GM13976 (cell line): ENCODE results near the gene EPB42.
"Not testable (repeated sequence)": the region's sequence is repeated elsewhere in the genome, so short reads cannot be mapped to it uniquely, and the experiment has no call there.

Experiments used
- DNase-seq: peaks from one replicate; pipeline ENCODE4 v3.0.0; 2012; ENCODE audit warnings: low spot score
- in situ Hi-C: fragments of 300-500 bp; cut with MboI; formaldehyde crosslinking; loops from one replicate; pipeline ENCODE4 v1.12.0; 2022; ENCODE audit warnings: low sequenced_read_pairs, mixed read lengths, inconsistent platforms; ENCODE audit not compliant: unreplicated experiment
- TF ChIP-seq, protein P1 (sequence below): IDR thresholded peaks from 2 replicates; pipeline ENCODE4 v1.5.1; 2012; ENCODE audit warnings: borderline replicate concordance, mild to moderate bottlenecking; ENCODE audit not compliant: insufficient read depth; ENCODE audit errors: extremely low read depth, missing control alignments, control extremely low read depth

The EPB42 gene

DNA sequence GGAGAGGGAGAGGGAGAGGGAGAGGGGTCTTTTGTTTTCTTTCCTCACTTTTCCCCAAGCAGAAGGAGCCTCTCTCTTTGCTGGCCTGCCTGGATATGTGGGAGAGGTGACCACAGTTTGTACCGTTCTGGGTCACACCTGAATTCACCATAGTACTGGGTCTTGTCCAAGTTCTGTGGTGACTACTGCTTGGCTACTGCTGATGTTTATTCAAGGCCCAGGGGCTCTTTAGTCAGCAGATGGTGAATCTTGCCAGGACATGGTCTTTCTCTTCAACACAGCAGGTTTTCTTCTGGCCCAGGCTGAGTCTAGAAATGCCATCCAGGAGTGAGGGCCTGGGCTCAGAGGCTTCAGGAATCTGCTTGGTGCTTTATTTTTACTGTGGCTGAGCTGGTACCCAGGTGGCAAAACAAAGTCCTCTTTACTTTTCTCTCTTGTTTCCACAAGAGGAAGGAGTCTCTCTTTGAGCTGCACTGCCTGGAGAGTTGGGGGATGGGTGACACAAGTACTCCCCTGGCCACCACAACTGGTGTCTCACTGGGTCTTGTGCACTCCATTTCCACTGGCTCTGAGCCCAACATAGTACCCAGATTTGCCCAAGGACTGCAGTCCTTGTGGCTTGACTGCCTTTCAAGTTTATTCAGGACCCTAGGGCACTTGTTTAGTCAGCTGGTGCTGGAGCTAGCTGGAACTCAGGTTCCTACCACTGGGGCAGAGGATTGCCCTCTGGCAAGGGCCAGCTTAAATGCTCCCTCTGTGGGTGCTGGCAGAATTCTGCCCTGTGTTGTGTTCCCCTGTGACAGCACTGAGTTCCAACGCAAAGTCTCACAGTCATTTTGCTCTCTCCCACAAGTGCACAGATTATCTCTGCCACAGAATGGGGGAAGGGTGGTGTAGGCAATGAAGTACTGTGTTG, 52.4 kb downstream of the EPB42 start:
- TF ChIP-seq, protein P1, sequence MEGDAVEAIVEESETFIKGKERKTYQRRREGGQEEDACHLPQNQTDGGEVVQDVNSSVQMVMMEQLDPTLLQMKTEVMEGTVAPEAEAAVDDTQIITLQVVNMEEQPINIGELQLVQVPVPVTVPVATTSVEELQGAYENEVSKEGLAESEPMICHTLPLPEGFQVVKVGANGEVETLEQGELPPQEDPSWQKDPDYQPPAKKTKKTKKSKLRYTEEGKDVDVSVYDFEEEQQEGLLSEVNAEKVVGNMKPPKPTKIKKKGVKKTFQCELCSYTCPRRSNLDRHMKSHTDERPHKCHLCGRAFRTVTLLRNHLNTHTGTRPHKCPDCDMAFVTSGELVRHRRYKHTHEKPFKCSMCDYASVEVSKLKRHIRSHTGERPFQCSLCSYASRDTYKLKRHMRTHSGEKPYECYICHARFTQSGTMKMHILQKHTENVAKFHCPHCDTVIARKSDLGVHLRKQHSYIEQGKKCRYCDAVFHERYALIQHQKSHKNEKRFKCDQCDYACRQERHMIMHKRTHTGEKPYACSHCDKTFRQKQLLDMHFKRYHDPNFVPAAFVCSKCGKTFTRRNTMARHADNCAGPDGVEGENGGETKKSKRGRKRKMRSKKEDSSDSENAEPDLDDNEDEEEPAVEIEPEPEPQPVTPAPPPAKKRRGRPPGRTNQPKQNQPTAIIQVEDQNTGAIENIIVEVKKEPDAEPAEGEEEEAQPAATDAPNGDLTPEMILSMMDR: no peak
- in situ Hi-C loops: no loop called here
- DNase-seq: no peak

GRCh38 chr15:43167261-43167660, 53.6 kb downstream of the EPB42 start:
- DNase-seq, in situ Hi-C loops: not testable (repeated sequence)

DNA sequence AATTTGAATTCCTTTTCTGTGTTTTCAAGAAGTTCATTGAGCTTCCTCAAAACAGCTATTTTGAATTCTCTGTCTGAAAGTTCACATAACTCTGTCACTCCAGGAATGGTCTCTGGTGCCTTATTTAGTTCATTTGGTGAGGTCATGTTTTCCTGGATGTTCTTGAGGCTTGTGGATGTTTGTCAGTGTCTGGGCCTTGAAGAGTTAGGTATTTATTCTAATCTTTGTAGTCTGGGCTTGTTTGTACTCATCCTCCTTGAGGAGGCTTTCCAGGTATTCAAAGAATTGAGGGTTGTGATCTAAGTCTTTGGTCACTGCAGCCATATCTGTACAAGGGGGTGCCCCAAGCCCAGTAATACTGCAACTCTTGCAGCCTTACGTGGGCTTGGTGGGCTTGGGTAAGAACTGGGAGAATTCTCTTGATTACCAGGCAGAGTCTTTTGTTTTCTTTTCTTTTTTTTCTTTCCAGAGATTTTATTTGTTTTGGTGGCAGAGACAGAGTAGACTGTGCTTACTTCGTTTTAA, 55.0 kb downstream of the EPB42 start:
- DNase-seq: no peak
- TF ChIP-seq, protein P1: no peak
- in situ Hi-C loops: no loop called here

DNA sequence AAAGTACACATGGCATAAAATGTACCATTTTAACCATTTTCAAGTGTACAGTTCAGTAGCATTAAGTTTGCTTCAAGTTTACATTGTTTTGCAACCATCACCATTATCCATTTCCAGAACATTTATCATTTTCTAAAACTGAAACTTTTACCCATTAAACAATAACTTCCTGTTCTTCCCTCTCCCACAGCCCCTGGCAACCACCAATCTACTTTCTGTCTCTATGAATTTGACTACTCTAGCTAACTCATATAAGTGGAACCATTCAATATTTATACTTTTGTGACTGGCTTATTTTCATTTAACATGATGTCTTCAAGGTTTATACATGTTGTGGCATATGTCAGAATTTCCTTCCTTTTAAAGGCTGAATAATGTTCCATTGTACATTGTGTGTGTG, 67.5 kb downstream of the EPB42 start:
- in situ Hi-C loops: no loop called here

DNA sequence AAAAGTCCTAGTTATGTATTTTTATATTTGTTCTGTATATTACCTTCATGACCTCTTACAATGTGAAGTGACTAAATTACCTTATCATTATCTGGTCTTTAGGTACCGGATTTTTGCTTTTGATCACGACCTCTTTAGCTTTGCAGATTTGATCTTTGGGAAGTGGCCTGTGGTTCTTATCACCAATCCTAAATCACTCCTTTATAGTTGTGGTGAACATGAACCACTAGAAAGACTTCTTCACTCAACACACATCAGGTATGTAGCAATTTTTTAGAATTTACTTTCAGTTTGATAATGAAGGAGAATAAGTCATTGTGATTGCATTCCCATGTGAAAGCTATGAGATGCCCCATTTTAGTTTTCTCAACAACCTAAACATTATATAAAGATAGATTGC, 69.1 kb downstream of the EPB42 start:
- TF ChIP-seq, protein P1: no peak
- in situ Hi-C loops: no loop called here
- no peak for DNase-seq

More for the DNA sequence above, 67.5 kb downstream of the EPB42 start:
- TF ChIP-seq, protein P1: no peak
- DNase-seq: no peak

DNA sequence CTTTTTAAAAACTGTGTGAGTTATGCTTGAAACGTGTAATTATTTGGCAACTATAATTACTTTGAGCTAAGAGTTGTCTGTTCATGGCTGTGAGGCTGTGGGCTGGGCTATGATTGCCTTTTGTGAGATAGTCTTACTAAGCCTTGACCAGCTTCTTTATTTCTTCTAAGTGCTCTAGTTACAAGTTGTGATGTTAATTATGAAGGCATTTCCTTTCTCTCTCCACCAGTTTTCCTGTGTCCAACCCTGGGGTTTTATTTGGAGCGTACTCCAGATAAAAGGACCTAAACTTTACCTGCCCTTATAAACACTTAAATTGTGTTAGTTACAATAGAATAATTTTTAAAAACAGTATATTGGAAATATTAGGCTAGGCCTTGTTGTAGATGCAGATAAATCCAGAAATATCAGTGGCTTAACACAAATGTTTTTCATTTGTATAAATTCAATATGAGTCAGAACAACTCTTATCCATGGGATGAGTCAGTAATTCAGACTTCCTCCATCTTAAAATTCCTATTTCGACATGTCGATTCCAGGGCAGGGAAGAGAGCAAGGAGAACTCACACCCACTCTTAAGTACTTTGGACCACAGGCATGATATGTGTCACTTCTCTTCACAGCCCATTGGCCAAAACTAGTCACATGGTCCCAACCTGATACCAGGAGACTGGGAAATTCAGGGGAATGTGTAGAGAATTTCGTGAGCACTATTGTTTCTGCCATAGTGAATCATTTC, 70.5 kb downstream of the EPB42 start:
- no peak for DNase-seq
- in situ Hi-C loops: no loop called here
- TF ChIP-seq, protein P1: no peak
